ENCODE results near the gene IGF2BP3. TPM values are rescaled to one million over a fixed set of nuclear protein-coding genes. Genes with fewer than 3 reads are reported as not detected.
A peak's percentile ranks its signal among the peaks of the same experiment; 100 is the strongest.

The IGF2BP3 gene
- total RNA-seq, 2 experiments from 2014 or later: 41.1 to 94.3 TPM

GRCh38 chr7:23454881-23455526, 15.3 kb downstream of the IGF2BP3 start:
- H3K79me2 ChIP-seq (ENCODE audit: insufficient read depth, low read depth, low read length): peaks cover 37% of the 10 kb centered on the region; the same call in 1 of the 2 replicates
- CTCF ChIA-PET (ENCODE audit: unreplicated experiment): no interaction called here

GRCh38 chr7:23450518-23450917, 19.8 kb downstream of the IGF2BP3 start:
- H3K9me3 ChIP-seq (ENCODE audit: low read length): no peaks in the 10 kb centered on the region
- H3K4me2 ChIP-seq (ENCODE audit: low read length): peak overlapping the region; percentile 19; the same call in 1 of the 2 replicates
- no peaks in the 10 kb centered on the region for H3K9me2 ChIP-seq (ENCODE audit: insufficient read depth, low read length)
- 0 out of 2 replicates have a peak, but pooled peaks cover 8% of the 10 kb centered on the region for H4K20me1 ChIP-seq (ENCODE audit: insufficient read depth, low read length)
- no peak for DNase-seq (ENCODE audit: low spot score)
- H3K27ac ChIP-seq (ENCODE audit: low read depth, low read length, poor library complexity, severe bottlenecking): no peak overlapping the region
- no peak overlapping the region for H2AFZ ChIP-seq (ENCODE audit: low read length)
- intact Hi-C loops (cut with micrococcal nuclease; ENCODE audit: unreplicated experiment): no loop called here
- H3K36me3 ChIP-seq (ENCODE audit: insufficient read depth, low read length): peaks cover 7% of the 10 kb centered on the region; the same call in 1 of the 2 replicates
- no TSS peak for BruUV-seq (replicated peaks)
- CTCF ChIA-PET (ENCODE audit: unreplicated experiment): no interaction called here
- H3K4me3 ChIP-seq (ENCODE audit: low read depth, low read length, poor library complexity, severe bottlenecking): no peak overlapping the region
- peaks cover 22% of the 10 kb centered on the region; the same call in 1 of the 2 replicates for H3K79me2 ChIP-seq (ENCODE audit: insufficient read depth, low read depth, low read length)
- TF ChIP-seq EZH2phosphoT487 (IDR thresholded peaks at IDR 0.05; ENCODE audit: borderline replicate concordance, low read depth, low read length) (no peak), CTCF (conservative IDR thresholded peaks at IDR 0.05; ENCODE audit: low read length) (no peak)
- POLR2A ChIA-PET: interaction anchor here (0.7 kb wide), 2 partner anchors 22 to 435 kb away, joined by 3 read pairs; no protein-coding TSS in a partner anchor
- H3K4me1 ChIP-seq (ENCODE audit: insufficient read depth, low read length, poor library complexity, severe bottlenecking): peaks cover 13% of the 10 kb centered on the region

More at GRCh38 chr7:23454881-23455526, 15.3 kb downstream of the IGF2BP3 start:
- H3K9me2 ChIP-seq (ENCODE audit: insufficient read depth, low read length): no peaks in the 10 kb centered on the region
- peaks cover 30% of the 10 kb centered on the region for H3K36me3 ChIP-seq (ENCODE audit: insufficient read depth, low read length)
- TF ChIP-seq EZH2phosphoT487 (IDR thresholded peaks at IDR 0.05; ENCODE audit: borderline replicate concordance, low read depth, low read length) (no peak), CTCF (conservative IDR thresholded peaks at IDR 0.05; ENCODE audit: low read length) (no peak)
- H3K9me3 ChIP-seq (ENCODE audit: low read length): no peaks in the 10 kb centered on the region
- H3K4me3 ChIP-seq (ENCODE audit: low read depth, low read length, poor library complexity, severe bottlenecking): no peak overlapping the region
- DNase-seq (ENCODE audit: low spot score): no peak
- no peak overlapping the region for H3K27ac ChIP-seq (ENCODE audit: low read depth, low read length, poor library complexity, severe bottlenecking)
- no TSS peak for BruUV-seq (replicated peaks)
- POLR2A ChIA-PET: interaction anchor here (0.7 to 1.0 kb wide), 2 partner anchors 10 to 74 kb away, joined by 3 to 4 read pairs; no protein-coding TSS in a partner anchor
- H4K20me1 ChIP-seq (ENCODE audit: insufficient read depth, low read length): no peaks in the 10 kb centered on the region
- intact Hi-C loops (cut with micrococcal nuclease; ENCODE audit: unreplicated experiment): no loop called here
- H3K4me1 ChIP-seq (ENCODE audit: insufficient read depth, low read length, poor library complexity, severe bottlenecking): peaks cover 9% of the 10 kb centered on the region
- H2AFZ ChIP-seq (ENCODE audit: low read length): no peak overlapping the region
- H3K4me2 ChIP-seq (ENCODE audit: low read length): no peak overlapping the region

GRCh38 chr7:23449941-23450340, 20.4 kb downstream of the IGF2BP3 start:
- POLR2A ChIA-PET: interaction anchor here (0.7 kb wide), 4 partner anchors 23 to 623 kb away, joined by 3 read pairs; no protein-coding TSS in a partner anchor
- intact Hi-C loops (cut with micrococcal nuclease; ENCODE audit: unreplicated experiment): no loop called here
- no peak overlapping the region for H2AFZ ChIP-seq (ENCODE audit: low read length)
- no peaks in the 10 kb centered on the region for H3K9me2 ChIP-seq (ENCODE audit: insufficient read depth, low read length)
- peaks cover 23% of the 10 kb centered on the region; the same call in 1 of the 2 replicates for H3K79me2 ChIP-seq (ENCODE audit: insufficient read depth, low read depth, low read length)
- no peak overlapping the region for H3K27ac ChIP-seq (ENCODE audit: low read depth, low read length, poor library complexity, severe bottlenecking)
- 0 out of 2 replicates have a peak, but pooled peaks cover 12% of the 10 kb centered on the region for H4K20me1 ChIP-seq (ENCODE audit: insufficient read depth, low read length)
- H3K9me3 ChIP-seq (ENCODE audit: low read length): no peaks in the 10 kb centered on the region
- BruUV-seq (replicated peaks): no TSS peak
- CTCF ChIA-PET (ENCODE audit: unreplicated experiment): interaction anchor here (0.6 kb wide), 1 partner anchor 10 kb away, joined by 3 read pairs; no protein-coding TSS in a partner anchor
- peaks cover 2% of the 10 kb centered on the region; the same call in 1 of the 2 replicates for H3K36me3 ChIP-seq (ENCODE audit: insufficient read depth, low read length)
- peak overlapping the region; percentile 19; the same call in 1 of the 2 replicates for H3K4me2 ChIP-seq (ENCODE audit: low read length)
- no peak for DNase-seq (ENCODE audit: low spot score)
- H3K4me1 ChIP-seq (ENCODE audit: insufficient read depth, low read length, poor library complexity, severe bottlenecking): peaks cover 14% of the 10 kb centered on the region
- no peak overlapping the region for H3K4me3 ChIP-seq (ENCODE audit: low read depth, low read length, poor library complexity, severe bottlenecking)
- no peak for TF ChIP-seq CTCF (conservative IDR thresholded peaks at IDR 0.05; ENCODE audit: low read length)
- no peak for TF ChIP-seq EZH2phosphoT487 (IDR thresholded peaks at IDR 0.05; ENCODE audit: borderline replicate concordance, low read depth, low read length)
